ENCODE measurements around the gene DCHS1.

- TF ChIP-seq CTCF (IDR thresholded peaks at IDR 0.05; ENCODE audit: low read depth, low read length, missing input control) (no peak), TAF1 (conservative IDR thresholded peaks at IDR 0.05) (no peak), REST (IDR thresholded peaks at IDR 0.05) (no peak), HNF4G (IDR thresholded peaks at IDR 0.05) (no peak), RXRA (IDR thresholded peaks at IDR 0.05) (no peak), SP1 (IDR thresholded peaks at IDR 0.05) (no peak), ATF3 (IDR thresholded peaks at IDR 0.05) (no peak), MAX (IDR thresholded peaks at IDR 0.05) (no peak), GABPA (IDR thresholded peaks at IDR 0.05 in 1 of 2, conservative IDR thresholded peaks at IDR 0.05 in 1 of 2) (no peak), NR2F2 (IDR thresholded peaks at IDR 0.05) (no peak)
- TF ChIP-seq, protein P1, sequence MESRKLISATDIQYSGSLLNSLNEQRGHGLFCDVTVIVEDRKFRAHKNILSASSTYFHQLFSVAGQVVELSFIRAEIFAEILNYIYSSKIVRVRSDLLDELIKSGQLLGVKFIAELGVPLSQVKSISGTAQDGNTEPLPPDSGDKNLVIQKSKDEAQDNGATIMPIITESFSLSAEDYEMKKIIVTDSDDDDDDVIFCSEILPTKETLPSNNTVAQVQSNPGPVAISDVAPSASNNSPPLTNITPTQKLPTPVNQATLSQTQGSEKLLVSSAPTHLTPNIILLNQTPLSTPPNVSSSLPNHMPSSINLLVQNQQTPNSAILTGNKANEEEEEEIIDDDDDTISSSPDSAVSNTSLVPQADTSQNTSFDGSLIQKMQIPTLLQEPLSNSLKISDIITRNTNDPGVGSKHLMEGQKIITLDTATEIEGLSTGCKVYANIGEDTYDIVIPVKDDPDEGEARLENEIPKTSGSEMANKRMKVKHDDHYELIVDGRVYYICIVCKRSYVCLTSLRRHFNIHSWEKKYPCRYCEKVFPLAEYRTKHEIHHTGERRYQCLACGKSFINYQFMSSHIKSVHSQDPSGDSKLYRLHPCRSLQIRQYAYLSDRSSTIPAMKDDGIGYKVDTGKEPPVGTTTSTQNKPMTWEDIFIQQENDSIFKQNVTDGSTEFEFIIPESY (IDR thresholded peaks at IDR 0.05), result no peak
Observed at GRCh38 chr11:6628526-6628925, 27.1 kb downstream of the DCHS1 start.
